Cardiac muscle cell (in vitro differentiated cells and primary cell): Measurements from ENCODE around the gene KRTAP12-3. TPM values are rescaled to one million over a fixed set of nuclear protein-coding genes. Genes with fewer than 3 reads are reported as not detected.

Experiments used
- DNase-seq, 2 donors: peaks; one replicate each; pipeline versions ENCODE4 v3.0.0 to v3.0.0-alpha.2; 2010 to 2017; ENCODE audit warnings: low read depth in 1 of 2, low spot score in 1 of 2
- H3K27ac ChIP-seq: fragments of 200-600 bp; sonication (generic); 2 replicates; pipeline ENCODE4 v1.5.1; 2016
- H3K27me3 ChIP-seq: fragments of 200-600 bp; sonication (generic); 2 replicates; pipeline ENCODE4 v1.6.0; 2016; ENCODE audit warnings: control low read depth
- H3K36me3 ChIP-seq: fragments of 200-600 bp; sonication (generic); 2 replicates; pipeline ENCODE4 v1.5.1; 2016; ENCODE audit warnings: control low read depth
- H3K4me1 ChIP-seq: fragments of 200-600 bp; sonication (generic); 2 replicates; pipeline ENCODE4 v1.8.1; 2017; ENCODE audit warnings: low read depth, mild to moderate bottlenecking, mixed run types
- H3K4me3 ChIP-seq: fragments of 200-600 bp; sonication (generic); 2 replicates; pipeline ENCODE4 v1.5.1; 2016; ENCODE audit warnings: mild to moderate bottlenecking
- H3K9me3 ChIP-seq: fragments of 200-600 bp; sonication (generic); 2 replicates; pipeline ENCODE4 v1.5.1; 2017; ENCODE audit warnings: low read depth, mild to moderate bottlenecking, control low read depth
- CTCF ChIP-seq: IDR thresholded peaks from 2 replicates; pipeline ENCODE4 v1.5.1; 2012; ENCODE audit warnings: low read depth, mild to moderate bottlenecking, low read length
- polyA plus RNA-seq: library from polyadenylated mRNA; unstranded; fragments of >200 nt; fragmentation: Nextera tagmentation; extraction: Ambion mirVana; gene quantifications from 2 replicates; pipeline ENCODE4 v1.2.1, GENCODE V29; 2016
- total RNA-seq: library from RNA; depleted of rRNA; stranded (reverse); fragments of >200 nt; gene quantifications from 2 replicates; pipeline ENCODE4 v1.2.3, GENCODE V29; 2016

KRTAP12-3 gene
- total and polyA plus RNA-seq, 2 experiments from 2014 or later: not detected

GRCh38 chr21:44691686-44692085, 34.0 kb downstream of the KRTAP12-3 start:
- no peaks in the 10 kb centered on the region for H3K36me3 ChIP-seq
- no peak overlapping the region for H3K4me3 ChIP-seq
- no peaks in the 10 kb centered on the region for H3K4me1 ChIP-seq
- no peaks in the 10 kb centered on the region for H3K27me3 ChIP-seq
- TF ChIP-seq CTCF: no peak
- no peak for DNase-seq
- no peak overlapping the region for H3K27ac ChIP-seq
- H3K9me3 ChIP-seq: no peaks in the 10 kb centered on the region

GRCh38 chr21:44692798-44693512, 35.2 kb downstream of the KRTAP12-3 start:
- no peak overlapping the region for H3K27ac ChIP-seq
- H3K4me3 ChIP-seq: no peak overlapping the region
- no peaks in the 10 kb centered on the region for H3K27me3 ChIP-seq
- no peak for TF ChIP-seq CTCF
- no peaks in the 10 kb centered on the region for H3K36me3 ChIP-seq
- no peaks in the 10 kb centered on the region for H3K9me3 ChIP-seq
- H3K4me1 ChIP-seq: no peaks in the 10 kb centered on the region
- DNase-seq: no peak

GRCh38 chr21:44694776-44695175, 37.0 kb downstream of the KRTAP12-3 start:
- no peaks in the 10 kb centered on the region for H3K36me3 ChIP-seq
- no peak for DNase-seq

GRCh38 chr21:44695184-44695583, 37.5 kb downstream of the KRTAP12-3 start:
- Histone ChIP-seq H3K4me1 (no peaks in the 10 kb centered on the region), H3K27ac (no peak overlapping the region), H3K36me3 (no peaks in the 10 kb centered on the region), H3K27me3 (no peaks in the 10 kb centered on the region), H3K9me3 (no peaks in the 10 kb centered on the region), H3K4me3 (no peak overlapping the region)
- DNase-seq: no peak
- no peak for TF ChIP-seq CTCF

More at GRCh38 chr21:44694776-44695175, 37.0 kb downstream of the KRTAP12-3 start:
- Histone ChIP-seq H3K4me1 (no peaks in the 10 kb centered on the region), H3K27ac (no peak overlapping the region), H3K27me3 (no peaks in the 10 kb centered on the region), H3K9me3 (no peaks in the 10 kb centered on the region), H3K4me3 (no peak overlapping the region)
- no peak for TF ChIP-seq CTCF

GRCh38 chr21:44695641-44696040, 37.9 kb downstream of the KRTAP12-3 start:
- H3K27me3 ChIP-seq: no peaks in the 10 kb centered on the region
- H3K27ac ChIP-seq: no peak overlapping the region
- no peaks in the 10 kb centered on the region for H3K4me1 ChIP-seq
- no peak for TF ChIP-seq CTCF
- H3K4me3 ChIP-seq: no peak overlapping the region
- no peaks in the 10 kb centered on the region for H3K9me3 ChIP-seq
- no peaks in the 10 kb centered on the region for H3K36me3 ChIP-seq
- no peak for DNase-seq
